ENCODE measurements around the gene DNMT3B. TPM values are rescaled to one million over a fixed set of nuclear protein-coding genes. Genes with fewer than 3 reads are reported as not detected.
A peak's percentile ranks its signal among the peaks of the same experiment; 100 is the strongest.
"Not testable (repeated sequence)": the region's sequence is repeated elsewhere in the genome, so short reads cannot be mapped to it uniquely, and the experiment has no call there.

Gene DNMT3B
- total and polyA plus RNA-seq, 9 of the 15 experiments (the other 6 are each of a cell fraction or from before 2014, with no cell fraction given), result 9.3 to 74.8 (median 49.1) TPM

DNA sequence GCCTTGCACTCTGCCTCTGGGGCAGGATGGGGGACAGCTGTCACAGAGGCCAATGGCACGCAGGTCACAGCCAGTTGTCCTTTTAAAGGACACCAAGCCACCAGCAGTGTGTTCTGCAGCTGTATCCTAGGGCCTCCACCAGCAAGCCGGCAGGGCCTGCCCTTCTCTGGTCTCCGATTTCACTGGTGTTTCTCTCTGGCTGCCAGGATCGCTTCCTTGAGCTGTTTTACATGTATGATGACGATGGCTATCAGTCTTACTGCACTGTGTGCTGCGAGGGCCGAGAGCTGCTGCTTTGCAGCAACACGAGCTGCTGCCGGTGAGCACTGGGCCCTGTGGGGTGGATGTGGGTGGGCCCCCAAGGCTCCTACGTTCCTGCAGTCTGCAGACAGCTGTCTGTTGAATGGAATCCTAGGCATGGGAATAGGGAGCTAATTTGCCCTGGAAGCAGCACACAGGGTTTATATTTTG, 34.8 kb downstream of the DNMT3B start:
- TF ChIP-seq, protein P1, sequence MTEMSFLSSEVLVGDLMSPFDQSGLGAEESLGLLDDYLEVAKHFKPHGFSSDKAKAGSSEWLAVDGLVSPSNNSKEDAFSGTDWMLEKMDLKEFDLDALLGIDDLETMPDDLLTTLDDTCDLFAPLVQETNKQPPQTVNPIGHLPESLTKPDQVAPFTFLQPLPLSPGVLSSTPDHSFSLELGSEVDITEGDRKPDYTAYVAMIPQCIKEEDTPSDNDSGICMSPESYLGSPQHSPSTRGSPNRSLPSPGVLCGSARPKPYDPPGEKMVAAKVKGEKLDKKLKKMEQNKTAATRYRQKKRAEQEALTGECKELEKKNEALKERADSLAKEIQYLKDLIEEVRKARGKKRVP (CRISPR knock-in tag; IDR thresholded peaks at IDR 0.05), result no peak
- TF ChIP-seq POLR2G (IDR thresholded peaks at IDR 0.05; ENCODE audit: low read depth, low read length) (0 out of 2 replicates have a peak, but pooled peaks have one; percentile 1), TAF15 (IDR thresholded peaks at IDR 0.05; ENCODE audit: low read depth, low read length) (no peak), ZNF699 (CRISPR knock-in tag; IDR thresholded peaks at IDR 0.05; ENCODE audit: insufficient replicate concordance) (no peak)
- H3K4me2 ChIP-seq (ENCODE audit: insufficient read depth, low read length), result no peak overlapping the region
- peaks cover 100% of the 10 kb centered on the region for H3K36me3 ChIP-seq (ENCODE audit: control insufficient read depth, insufficient read depth, low read length)
- no peaks in the 10 kb centered on the region for H4K20me1 ChIP-seq (replicated peaks; ENCODE audit: control insufficient read depth, insufficient read depth, low read length)
- H3K9me1 ChIP-seq (ENCODE audit: control insufficient read depth, insufficient read depth, low read length), result no peaks in the 10 kb centered on the region
- DNase-seq (ENCODE audit: extremely low read depth in 1 of 4, low spot score in 3 of 4) (no peak), FAIRE-seq (no peak), ATAC-seq (no peak)
- no peak overlapping the region for H3K4me3 ChIP-seq
- no peaks in the 10 kb centered on the region for H3K27me3 ChIP-seq (ENCODE audit: control insufficient read depth in 2 of 2, insufficient read depth in 2 of 2, low read length in 2 of 2)
- no peaks in the 10 kb centered on the region for H3K9me3 ChIP-seq (replicated peaks; ENCODE audit: control insufficient read depth, insufficient read depth, low read depth, low read length)
- CTCF ChIA-PET (ENCODE audit: low intra/inter-chr PET ratio), result no interaction called here
- H2AFZ ChIP-seq (ENCODE audit: low read depth, low read length), result no peak overlapping the region
- intact Hi-C loops (cut with micrococcal nuclease) (loop anchor here (10.0 kb wide), 1 partner anchor 298 kb away; no protein-coding TSS in a partner anchor), in situ Hi-C loops (cut with MboI) (no loop called here)
- no peaks in the 10 kb centered on the region for H3K4me1 ChIP-seq (replicated peaks in 1 of 2; ENCODE audit: control insufficient read depth in 2 of 2, insufficient read depth in 2 of 2, low read length in 2 of 2)
- no TSS peak for BruUV-seq (replicated peaks)
- WGBS (ENCODE audit: insufficient coverage, low coverage, missing lambda C conversion rate), result 91% methylated on average over 10 of the region's 10 CpGs
- peak overlapping the region in 1 of 2 experiments; percentile 15; a peak in 1 of 4 replicates for H3K9ac ChIP-seq (ENCODE audit: insufficient read depth in 1 of 2, low read depth in 2 of 2, low read length in 2 of 2)
- POLR2A ChIA-PET, result interaction anchor here (0.6 kb wide), 2 partner anchors 23 to 771 kb away, joined by 3 to 4 read pairs; partner anchors contain the start of gene MAPRE1
- no peaks in the 10 kb centered on the region for H3K79me2 ChIP-seq (ENCODE audit: control insufficient read depth, insufficient read depth, low read length)
- H3K27ac ChIP-seq (ENCODE audit: extremely low read depth, low read depth, low read length), result no peak overlapping the region

DNA sequence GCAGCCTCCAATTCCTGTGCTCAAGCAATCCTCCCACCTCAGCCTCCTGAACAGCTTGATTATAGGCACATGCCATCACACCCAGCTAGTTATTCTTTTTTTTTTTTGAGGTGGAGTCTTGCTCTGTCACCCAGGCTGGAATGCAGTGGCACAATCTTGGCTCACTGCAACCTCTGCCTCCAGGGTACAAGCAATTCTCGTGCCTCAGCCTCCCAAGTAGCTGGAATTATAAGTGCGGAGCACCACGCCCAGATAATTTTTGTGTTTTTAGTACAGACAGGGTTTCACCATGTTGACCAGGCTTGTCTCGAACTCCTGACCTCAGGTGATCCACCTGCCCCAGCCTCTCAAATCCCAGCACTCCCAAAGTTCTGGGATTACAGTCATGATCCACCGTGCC, 35.4 kb downstream of the DNMT3B start:
- H3K79me2 ChIP-seq (ENCODE audit: control insufficient read depth, insufficient read depth, low read length); H3K4me2 ChIP-seq (ENCODE audit: insufficient read depth, low read length); FAIRE-seq; H2AFZ ChIP-seq (ENCODE audit: low read depth, low read length); H3K4me1 ChIP-seq (replicated peaks in 1 of 2; ENCODE audit: control insufficient read depth in 2 of 2, insufficient read depth in 2 of 2, low read length in 2 of 2); BruUV-seq (replicated peaks); H3K9me1 ChIP-seq (ENCODE audit: control insufficient read depth, insufficient read depth, low read length); H4K20me1 ChIP-seq (replicated peaks; ENCODE audit: control insufficient read depth, insufficient read depth, low read length); H3K27ac ChIP-seq (ENCODE audit: extremely low read depth, low read depth, low read length); DNase-seq (ENCODE audit: extremely low read depth in 1 of 4, low spot score in 3 of 4); H3K9ac ChIP-seq (ENCODE audit: insufficient read depth in 1 of 2, low read depth in 2 of 2, low read length in 2 of 2); H3K27me3 ChIP-seq (ENCODE audit: control insufficient read depth in 2 of 2, insufficient read depth in 2 of 2, low read length in 2 of 2); in situ Hi-C loops (cut with MboI); H3K9me3 ChIP-seq (replicated peaks; ENCODE audit: control insufficient read depth, insufficient read depth, low read depth, low read length); CTCF ChIA-PET (ENCODE audit: low intra/inter-chr PET ratio); ATAC-seq; H3K4me3 ChIP-seq: not testable (repeated sequence)
- H3K36me3 ChIP-seq (ENCODE audit: control insufficient read depth, insufficient read depth, low read length), result peaks cover 100% of the 10 kb centered on the region
- intact Hi-C loops (cut with micrococcal nuclease), result loop anchor here (10.0 kb wide), 1 partner anchor 297 kb away; no protein-coding TSS in a partner anchor
- WGBS (ENCODE audit: insufficient coverage, low coverage, missing lambda C conversion rate), result 95% methylated on average over 5 of the region's 5 CpGs
- POLR2A ChIA-PET, result interaction anchor here (0.6 to 0.7 kb wide), 5 partner anchors 22 to 418 kb away, joined by 3 to 4 read pairs (median 3); partner anchors contain the start of gene MAPRE1

Data from K562 (cell line).